Measurements from ENCODE around the gene RAD51B. TPM values are rescaled to one million over a fixed set of nuclear protein-coding genes. Genes with fewer than 3 reads are reported as not detected.
A peak's percentile ranks its signal among the peaks of the same experiment; 100 is the strongest.

Gene RAD51B
- total RNA-seq, 2 donors from 2014 or later: 22.8 to 33.8 TPM

DNA sequence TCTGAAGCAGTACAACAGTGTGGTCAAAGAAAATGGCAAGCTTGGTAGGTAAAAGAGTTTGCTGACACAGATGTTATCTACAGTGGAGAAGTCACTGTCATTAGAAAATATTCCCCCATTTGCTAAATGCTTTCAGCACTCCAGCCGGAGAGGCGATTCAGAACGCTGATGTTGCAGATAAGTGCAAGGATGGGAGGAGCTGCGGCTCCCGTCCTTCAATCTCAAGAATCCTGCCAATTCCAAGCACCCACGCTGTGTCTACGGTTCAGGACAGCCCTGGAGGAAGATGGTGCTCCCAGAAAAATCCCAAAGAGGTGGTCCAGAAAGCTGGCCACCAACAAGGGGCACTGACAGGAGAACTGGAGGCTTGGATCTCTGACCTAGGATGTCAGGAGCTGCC, 894.2 kb downstream of the RAD51B start:
- Histone ChIP-seq H3K27me3 (ENCODE audit: control insufficient read depth, insufficient read depth, low read length, poor library complexity, severe bottlenecking) (no peaks in the 10 kb centered on the region), H3K4me1 (ENCODE audit: control insufficient read depth, insufficient read depth, low read length) (no peaks in the 10 kb centered on the region), H3K9me3 (ENCODE audit: control insufficient read depth, low read length) (no peaks in the 10 kb centered on the region), H3K27ac (ENCODE audit: low read depth, low read length) (no peak overlapping the region), H3K4me3 (ENCODE audit: low read length) (no peak overlapping the region), H3K36me3 (ENCODE audit: control insufficient read depth, insufficient read depth, low read length) (no peaks in the 10 kb centered on the region), H3K9ac (ENCODE audit: extremely low read depth, low read length, poor library complexity, severe bottlenecking) (no peak overlapping the region)
- H3K27ac Mint-ChIP-seq: no peak overlapping the region
- H3K4me1 Mint-ChIP-seq: peaks cover 10% of the 10 kb centered on the region
- TF ChIP-seq, protein P1, sequence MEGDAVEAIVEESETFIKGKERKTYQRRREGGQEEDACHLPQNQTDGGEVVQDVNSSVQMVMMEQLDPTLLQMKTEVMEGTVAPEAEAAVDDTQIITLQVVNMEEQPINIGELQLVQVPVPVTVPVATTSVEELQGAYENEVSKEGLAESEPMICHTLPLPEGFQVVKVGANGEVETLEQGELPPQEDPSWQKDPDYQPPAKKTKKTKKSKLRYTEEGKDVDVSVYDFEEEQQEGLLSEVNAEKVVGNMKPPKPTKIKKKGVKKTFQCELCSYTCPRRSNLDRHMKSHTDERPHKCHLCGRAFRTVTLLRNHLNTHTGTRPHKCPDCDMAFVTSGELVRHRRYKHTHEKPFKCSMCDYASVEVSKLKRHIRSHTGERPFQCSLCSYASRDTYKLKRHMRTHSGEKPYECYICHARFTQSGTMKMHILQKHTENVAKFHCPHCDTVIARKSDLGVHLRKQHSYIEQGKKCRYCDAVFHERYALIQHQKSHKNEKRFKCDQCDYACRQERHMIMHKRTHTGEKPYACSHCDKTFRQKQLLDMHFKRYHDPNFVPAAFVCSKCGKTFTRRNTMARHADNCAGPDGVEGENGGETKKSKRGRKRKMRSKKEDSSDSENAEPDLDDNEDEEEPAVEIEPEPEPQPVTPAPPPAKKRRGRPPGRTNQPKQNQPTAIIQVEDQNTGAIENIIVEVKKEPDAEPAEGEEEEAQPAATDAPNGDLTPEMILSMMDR (conservative IDR thresholded peaks at IDR 0.05): no peak
- H3K9me3 Mint-ChIP-seq: no peaks in the 10 kb centered on the region
- no peak for DNase-seq
- 90 to 93% methylated on average over 7 of the region's 7 CpGs for WGBS, 2 experiments (ENCODE audit: insufficient coverage in 1 of 2, insufficient read length in 1 of 2)
- no peak overlapping the region for H3K4me3 Mint-ChIP-seq
- no peaks in the 10 kb centered on the region for H3K27me3 Mint-ChIP-seq (ENCODE audit: insufficient read depth)
- H3K36me3 Mint-ChIP-seq (ENCODE audit: low read depth): no peaks in the 10 kb centered on the region

DNA sequence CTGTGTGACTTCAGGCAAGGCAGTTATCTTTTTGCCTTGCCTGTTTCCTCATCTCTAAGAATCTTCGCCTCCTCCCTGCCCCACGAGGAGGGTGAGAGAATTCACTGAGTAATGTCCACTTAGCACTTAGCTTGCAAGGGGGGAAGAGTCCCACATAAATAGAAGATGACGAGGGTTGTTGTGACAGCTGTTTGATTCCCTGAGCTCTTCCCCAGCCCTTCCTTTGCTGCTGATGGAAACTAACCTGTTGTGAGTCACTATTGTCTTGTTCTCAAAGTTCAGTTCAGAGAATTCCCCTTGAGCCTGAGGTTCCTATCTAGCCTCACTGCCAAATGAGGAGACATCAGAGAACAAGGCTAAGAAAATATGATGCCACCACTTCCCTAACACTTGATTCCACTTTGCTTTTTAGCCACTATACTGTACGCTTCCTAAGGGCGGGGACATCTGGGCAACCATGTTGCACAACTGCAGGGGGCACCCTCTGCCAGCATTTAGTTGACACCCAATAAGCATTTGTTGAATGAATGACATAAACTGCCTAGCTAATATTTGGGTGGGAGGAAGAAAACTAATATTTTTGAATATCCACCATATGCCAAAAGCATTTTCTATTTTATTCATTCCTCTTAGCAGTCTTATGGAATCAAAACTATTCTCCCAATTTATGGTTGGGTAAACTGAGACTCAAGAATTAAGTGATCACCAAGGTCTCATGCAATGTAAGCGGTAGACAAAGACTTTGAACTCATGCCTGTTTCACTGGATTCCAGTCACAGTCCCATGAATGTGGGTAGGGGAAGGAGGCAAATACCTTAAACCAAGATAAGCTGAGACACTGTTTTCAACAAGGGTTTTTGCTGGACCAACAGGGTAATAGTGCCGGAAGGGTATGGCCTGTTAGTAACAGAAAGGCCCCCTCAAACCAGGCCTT, 895.7 kb downstream of the RAD51B start:
- Histone ChIP-seq H3K36me3 (ENCODE audit: control insufficient read depth, insufficient read depth, low read length) (no peaks in the 10 kb centered on the region), H3K9me3 (ENCODE audit: control insufficient read depth, low read length) (peaks cover 3% of the 10 kb centered on the region), H3K4me1 (ENCODE audit: control insufficient read depth, insufficient read depth, low read length) (no peaks in the 10 kb centered on the region), H3K27ac (ENCODE audit: low read depth, low read length) (no peak overlapping the region), H3K27me3 (ENCODE audit: control insufficient read depth, insufficient read depth, low read length, poor library complexity, severe bottlenecking) (no peaks in the 10 kb centered on the region), H3K4me3 (ENCODE audit: low read length) (no peak overlapping the region), H3K9ac (ENCODE audit: extremely low read depth, low read length, poor library complexity, severe bottlenecking) (no peak overlapping the region)
- H3K4me3 Mint-ChIP-seq: no peak overlapping the region
- H3K36me3 Mint-ChIP-seq (ENCODE audit: low read depth): no peaks in the 10 kb centered on the region
- no peaks in the 10 kb centered on the region for H3K27me3 Mint-ChIP-seq (ENCODE audit: insufficient read depth)
- H3K4me1 Mint-ChIP-seq: peaks cover 10% of the 10 kb centered on the region
- WGBS, 2 experiments (ENCODE audit: insufficient coverage in 1 of 2, insufficient read length in 1 of 2): 93 to 95% methylated on average over 4 to 7 of the region's 7 CpGs
- no peak for DNase-seq
- H3K27ac Mint-ChIP-seq: no peak overlapping the region
- TF ChIP-seq, protein P1 (conservative IDR thresholded peaks at IDR 0.05): peak; percentile 35
- no peaks in the 10 kb centered on the region for H3K9me3 Mint-ChIP-seq

DNA sequence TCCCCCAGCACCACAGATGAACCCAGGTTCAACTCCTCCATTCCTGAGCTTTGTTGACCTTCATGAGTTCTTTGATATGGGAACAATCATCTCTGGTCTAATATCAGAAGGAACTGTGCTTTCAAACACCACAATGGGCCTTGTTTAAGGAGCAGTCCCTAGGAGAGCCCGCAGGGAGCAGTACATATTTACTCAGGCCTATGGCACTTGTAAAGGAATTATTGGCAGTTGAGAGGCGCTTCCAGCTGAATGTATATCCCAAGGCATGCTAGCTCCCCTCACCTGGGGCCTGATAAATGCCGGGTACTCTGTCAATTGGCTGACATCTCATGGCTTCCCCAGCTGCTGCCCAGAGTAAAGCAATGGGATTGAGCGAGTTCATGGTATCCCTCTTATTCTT, 897.1 kb downstream of the RAD51B start:
- TF ChIP-seq, protein P1 (conservative IDR thresholded peaks at IDR 0.05): peak; percentile 66
- Mint-ChIP-seq H3K36me3 (ENCODE audit: low read depth) (no peaks in the 10 kb centered on the region), H3K9me3 (peaks cover 4% of the 10 kb centered on the region), H3K27ac (no peak overlapping the region), H3K4me3 (no peak overlapping the region), H3K27me3 (ENCODE audit: insufficient read depth) (no peaks in the 10 kb centered on the region), H3K4me1 (peaks cover 10% of the 10 kb centered on the region)
- DNase-seq: peak; percentile 46
- Histone ChIP-seq H3K36me3 (ENCODE audit: control insufficient read depth, insufficient read depth, low read length) (no peaks in the 10 kb centered on the region), H3K27ac (ENCODE audit: low read depth, low read length) (no peak overlapping the region), H3K9me3 (ENCODE audit: control insufficient read depth, low read length) (peaks cover 7% of the 10 kb centered on the region), H3K27me3 (ENCODE audit: control insufficient read depth, insufficient read depth, low read length, poor library complexity, severe bottlenecking) (no peaks in the 10 kb centered on the region), H3K4me1 (ENCODE audit: control insufficient read depth, insufficient read depth, low read length) (no peaks in the 10 kb centered on the region), H3K4me3 (ENCODE audit: low read length) (no peak overlapping the region), H3K9ac (ENCODE audit: extremely low read depth, low read length, poor library complexity, severe bottlenecking) (no peak overlapping the region)
- WGBS, 2 experiments (ENCODE audit: insufficient coverage in 1 of 2, insufficient read length in 1 of 2): 81 to 82% methylated on average over 3 to 4 of the region's 4 CpGs

Data from endodermal cell (in vitro differentiated cells).